Stimulated activated effector memory CD8-positive, alpha-beta T cell treated with anti-CD3 and anti-CD28 coated beads, Interleukin-12 subunit alpha, Interleukin-12 subunit beta, amount 100 ng/mL, for 72 hours (primary cell): ENCODE data around the gene DAB2IP.
A peak's percentile ranks its signal among the peaks of the same experiment; 100 is the strongest.

Source experiments
- ATAC-seq: fragments of 150-1000 bp; cut with Tn5 transposase; 2 replicates; pipeline ENCODE4 v1.10.0; 2021
- DNase-seq, 2 donors: peaks; one replicate each; pipeline ENCODE4 v3.0.0; 2021 to 2022; ENCODE audit warnings: low spot score in 2 of 2
- H3K27ac Mint-ChIP-seq: one replicate; pipeline ENCODE4 v1.8.0; 2022; ENCODE audit warnings: mild to moderate bottlenecking, mixed read lengths
- H3K36me3 Mint-ChIP-seq: one replicate; pipeline ENCODE4 v1.8.0; 2022; ENCODE audit warnings: mild to moderate bottlenecking, mixed read lengths
- H3K4me1 Mint-ChIP-seq: one replicate; pipeline ENCODE4 v1.8.0; 2022; ENCODE audit warnings: mixed read lengths
- H3K4me3 Mint-ChIP-seq: one replicate; pipeline ENCODE4 v1.8.0; 2022; ENCODE audit warnings: mild to moderate bottlenecking, mixed read lengths
- H3K9me3 Mint-ChIP-seq: one replicate; pipeline ENCODE4 v1.8.0; 2022; ENCODE audit warnings: mixed read lengths

DAB2IP gene

DNA sequence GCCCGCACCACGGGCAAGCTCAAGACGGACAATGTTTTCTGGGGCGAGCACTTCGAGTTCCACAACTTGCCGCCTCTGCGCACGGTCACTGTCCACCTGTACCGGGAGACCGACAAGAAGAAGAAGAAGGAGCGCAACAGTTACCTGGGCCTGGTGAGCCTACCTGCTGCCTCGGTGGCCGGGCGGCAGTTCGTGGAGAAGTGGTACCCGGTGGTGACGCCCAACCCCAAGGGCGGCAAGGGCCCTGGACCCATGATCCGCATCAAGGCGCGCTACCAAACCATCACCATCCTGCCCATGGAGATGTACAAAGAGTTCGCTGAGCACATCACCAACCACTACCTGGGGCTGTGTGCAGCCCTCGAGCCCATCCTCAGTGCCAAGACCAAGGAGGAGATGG lies 108.6 kb downstream of the DAB2IP start:
- H3K27ac Mint-ChIP-seq = no peak overlapping the region
- H3K36me3 Mint-ChIP-seq = no peaks in the 10 kb centered on the region
- ATAC-seq = no peak
- H3K4me1 Mint-ChIP-seq = no peaks in the 10 kb centered on the region
- no peak for DNase-seq
- no peak overlapping the region for H3K4me3 Mint-ChIP-seq
- no peaks in the 10 kb centered on the region for H3K9me3 Mint-ChIP-seq

DNA sequence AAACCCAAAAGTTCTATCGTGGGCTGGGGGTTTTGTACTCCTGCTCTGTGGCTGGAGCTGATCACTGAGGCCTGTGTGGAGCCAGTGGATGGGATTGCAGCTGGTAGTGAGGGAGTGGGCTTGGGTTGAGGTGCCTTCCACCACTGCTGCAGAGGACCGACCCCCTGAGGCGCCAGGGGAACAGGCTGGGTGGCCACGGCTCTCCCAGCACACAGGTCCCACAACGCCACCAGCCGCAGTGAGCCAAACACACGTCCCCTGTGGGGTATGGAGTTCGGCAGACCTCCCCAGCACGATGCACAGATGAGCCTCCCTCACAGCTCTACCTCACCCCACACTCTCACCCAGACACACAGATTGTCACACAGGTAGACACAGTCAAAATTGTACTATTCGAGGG lies 109.1 kb downstream of the DAB2IP start:
- Mint-ChIP-seq H3K36me3 (no peaks in the 10 kb centered on the region), H3K27ac (no peak overlapping the region), H3K4me1 (no peaks in the 10 kb centered on the region), H3K4me3 (no peak overlapping the region), H3K9me3 (no peaks in the 10 kb centered on the region)
- ATAC-seq = no peak
- DNase-seq = no peak

DNA sequence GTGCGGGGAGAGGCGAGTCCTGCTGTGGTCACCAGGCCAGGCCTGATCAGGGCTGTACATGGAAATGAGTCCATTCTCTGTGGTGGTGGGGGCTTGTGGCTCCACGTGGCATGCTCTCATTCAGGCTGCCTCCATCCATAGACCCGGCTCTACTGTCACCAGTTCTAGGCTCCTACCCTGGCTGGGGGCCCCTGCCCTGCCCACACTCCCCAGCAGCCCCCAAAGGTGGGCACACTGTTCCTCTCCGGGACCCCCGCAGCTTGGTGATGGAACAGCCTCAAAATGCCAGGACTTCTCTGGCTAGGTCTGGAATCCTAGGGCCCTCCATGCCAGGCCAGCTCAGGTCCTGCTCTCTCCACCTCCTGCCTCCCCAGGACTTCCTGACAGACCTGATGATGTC lies 111.7 kb downstream of the DAB2IP start:
- no peaks in the 10 kb centered on the region for H3K4me1 Mint-ChIP-seq
- H3K9me3 Mint-ChIP-seq = no peaks in the 10 kb centered on the region
- H3K27ac Mint-ChIP-seq = no peak overlapping the region
- DNase-seq (no peak), ATAC-seq (no peak)
- no peaks in the 10 kb centered on the region for H3K36me3 Mint-ChIP-seq
- no peak overlapping the region for H3K4me3 Mint-ChIP-seq

DNA sequence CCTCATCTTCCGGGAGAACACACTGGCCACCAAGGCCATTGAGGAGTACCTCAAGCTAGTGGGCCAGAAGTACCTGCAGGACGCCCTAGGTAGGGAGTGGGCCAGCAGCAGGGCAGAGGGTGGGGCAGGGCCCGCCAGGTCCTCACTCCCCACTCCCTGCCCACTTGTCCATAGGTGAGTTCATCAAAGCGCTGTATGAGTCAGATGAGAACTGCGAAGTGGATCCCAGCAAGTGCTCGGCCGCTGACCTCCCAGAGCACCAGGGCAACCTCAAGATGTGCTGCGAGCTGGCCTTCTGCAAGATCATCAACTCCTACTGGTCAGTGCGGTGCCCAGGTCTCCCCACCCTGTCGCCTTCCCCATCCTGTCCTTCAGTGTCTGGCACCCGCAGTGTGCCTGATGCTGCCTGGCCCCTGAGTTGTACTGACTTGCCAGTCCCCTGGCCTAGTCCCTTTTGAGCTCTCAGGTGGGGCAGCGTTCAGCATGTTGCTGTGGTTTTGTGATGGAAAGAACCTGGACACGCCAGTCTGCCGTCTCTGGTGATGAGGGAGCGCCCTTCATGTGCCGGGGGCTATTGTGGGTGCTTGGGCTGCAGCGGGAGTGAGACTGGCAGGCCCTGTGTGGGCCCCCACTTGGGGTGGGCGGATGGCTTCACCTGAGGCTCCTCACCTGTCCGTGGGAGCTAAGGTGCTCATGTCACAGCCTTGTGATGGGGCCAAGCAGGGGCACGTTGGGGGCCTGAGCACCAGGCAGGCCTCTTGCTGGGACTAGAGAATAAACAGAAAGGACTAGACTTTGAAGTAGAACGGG lies 112.3 kb downstream of the DAB2IP start:
- H3K4me3 Mint-ChIP-seq = no peak overlapping the region
- DNase-seq (no peak), ATAC-seq (no peak)
- no peaks in the 10 kb centered on the region for H3K36me3 Mint-ChIP-seq
- no peaks in the 10 kb centered on the region for H3K4me1 Mint-ChIP-seq
- no peaks in the 10 kb centered on the region for H3K9me3 Mint-ChIP-seq
- no peak overlapping the region for H3K27ac Mint-ChIP-seq

DNA sequence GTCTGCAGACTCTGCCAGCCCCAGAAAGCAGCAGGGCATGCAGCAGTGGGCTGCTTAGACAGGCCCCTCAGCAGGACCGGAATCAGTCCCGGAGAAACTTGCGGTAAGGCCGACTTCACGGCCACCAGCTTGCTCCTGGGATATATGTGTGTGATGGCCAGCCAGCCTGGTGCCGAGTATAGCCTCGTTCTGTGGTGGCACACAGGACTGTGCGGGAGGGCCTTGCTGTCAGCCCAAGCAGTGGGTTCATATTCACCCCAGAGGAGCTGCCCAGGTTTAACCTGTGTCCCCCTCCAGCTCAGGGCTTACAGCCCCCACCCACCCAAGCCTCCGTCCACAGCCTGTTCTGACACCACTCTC lies 112.9 kb downstream of the DAB2IP start:
- no peak for ATAC-seq
- H3K9me3 Mint-ChIP-seq = no peaks in the 10 kb centered on the region
- no peak overlapping the region for H3K27ac Mint-ChIP-seq

DNA sequence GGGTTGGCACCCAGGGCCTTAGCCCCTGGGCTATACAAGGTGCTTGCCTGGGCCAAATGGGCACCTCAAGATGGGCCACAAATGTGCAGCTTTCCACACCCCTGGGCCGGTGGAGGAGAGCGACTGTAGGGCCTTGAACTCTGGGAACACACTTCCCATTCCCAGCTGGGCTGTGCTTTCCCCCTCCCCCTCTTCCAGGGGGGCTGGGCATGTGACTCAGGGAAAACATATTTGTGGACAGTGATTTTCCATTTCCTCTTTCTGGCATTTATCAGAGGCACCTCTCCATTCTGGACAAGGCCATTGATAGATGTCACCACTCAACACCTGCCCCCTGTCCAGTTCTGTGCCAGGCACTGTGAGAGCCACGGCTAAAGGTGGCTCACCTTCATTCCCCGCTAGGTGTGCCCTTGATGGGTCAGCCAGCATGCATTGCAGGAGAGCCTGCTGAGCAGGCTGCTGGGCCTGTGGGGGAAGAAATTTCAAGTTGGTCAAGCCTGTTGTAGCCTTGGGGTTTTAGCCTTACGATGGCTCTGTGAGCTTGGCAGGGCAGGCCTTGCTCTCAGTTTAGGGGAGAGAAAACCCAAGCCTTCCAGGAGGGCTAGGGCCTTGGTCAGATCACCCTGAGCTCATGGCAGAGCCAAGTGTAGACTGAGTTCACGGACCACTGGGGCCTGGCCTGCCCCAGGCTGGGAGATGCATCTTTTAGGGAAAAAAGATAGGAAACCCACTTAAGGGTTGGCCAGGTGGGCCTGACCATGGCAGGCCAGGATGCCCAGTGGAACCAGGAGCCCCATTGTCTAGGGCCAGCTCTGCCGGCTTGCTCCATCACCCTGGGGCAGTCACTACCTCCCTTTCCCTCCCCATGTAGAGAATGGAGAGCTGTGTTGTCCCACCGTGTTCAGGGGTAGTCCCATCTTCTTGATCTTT lies 113.9 kb downstream of the DAB2IP start:
- H3K27ac Mint-ChIP-seq = no peak overlapping the region
- H3K4me3 Mint-ChIP-seq = no peak overlapping the region
- no peaks in the 10 kb centered on the region for H3K4me1 Mint-ChIP-seq
- no peaks in the 10 kb centered on the region for H3K36me3 Mint-ChIP-seq
- no peaks in the 10 kb centered on the region for H3K9me3 Mint-ChIP-seq
- no peak for ATAC-seq
- DNase-seq = no peak

More for the DNA sequence above, 112.9 kb downstream of the DAB2IP start:
- no peaks in the 10 kb centered on the region for H3K4me1 Mint-ChIP-seq
- DNase-seq = no peak
- H3K4me3 Mint-ChIP-seq = no peak overlapping the region
- no peaks in the 10 kb centered on the region for H3K36me3 Mint-ChIP-seq

DNA sequence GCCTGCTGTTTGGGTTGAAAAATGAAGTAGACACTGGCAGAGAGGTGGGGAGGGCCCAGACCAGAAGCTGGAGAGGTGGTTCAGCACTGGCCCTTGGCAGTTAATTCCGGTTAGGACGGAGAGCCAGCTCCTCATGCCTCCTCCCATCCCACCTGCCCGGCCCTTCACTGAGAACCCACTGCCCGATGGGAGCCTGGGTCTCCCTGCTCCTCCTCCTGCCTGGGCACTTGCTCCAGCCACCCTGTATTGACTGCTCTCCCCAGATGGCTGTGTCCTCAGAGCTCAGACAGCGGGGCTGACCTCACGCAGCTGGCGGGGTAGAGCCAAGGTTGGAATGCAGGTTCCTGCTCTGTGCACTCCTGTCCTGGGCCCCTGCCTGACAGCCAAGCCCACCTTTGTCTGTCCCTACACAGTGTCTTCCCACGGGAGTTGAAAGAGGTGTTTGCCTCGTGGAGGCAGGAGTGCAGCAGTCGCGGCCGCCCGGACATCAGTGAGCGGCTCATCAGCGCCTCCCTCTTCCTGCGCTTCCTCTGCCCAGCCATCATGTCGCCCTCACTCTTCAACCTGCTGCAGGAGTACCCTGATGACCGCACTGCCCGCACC lies 114.7 kb downstream of the DAB2IP start:
- DNase-seq (no peak), ATAC-seq (no peak)
- Mint-ChIP-seq H3K36me3 (no peaks in the 10 kb centered on the region), H3K27ac (peak overlapping the region; percentile 12), H3K4me3 (no peak overlapping the region), H3K9me3 (no peaks in the 10 kb centered on the region), H3K4me1 (no peaks in the 10 kb centered on the region)

DNA sequence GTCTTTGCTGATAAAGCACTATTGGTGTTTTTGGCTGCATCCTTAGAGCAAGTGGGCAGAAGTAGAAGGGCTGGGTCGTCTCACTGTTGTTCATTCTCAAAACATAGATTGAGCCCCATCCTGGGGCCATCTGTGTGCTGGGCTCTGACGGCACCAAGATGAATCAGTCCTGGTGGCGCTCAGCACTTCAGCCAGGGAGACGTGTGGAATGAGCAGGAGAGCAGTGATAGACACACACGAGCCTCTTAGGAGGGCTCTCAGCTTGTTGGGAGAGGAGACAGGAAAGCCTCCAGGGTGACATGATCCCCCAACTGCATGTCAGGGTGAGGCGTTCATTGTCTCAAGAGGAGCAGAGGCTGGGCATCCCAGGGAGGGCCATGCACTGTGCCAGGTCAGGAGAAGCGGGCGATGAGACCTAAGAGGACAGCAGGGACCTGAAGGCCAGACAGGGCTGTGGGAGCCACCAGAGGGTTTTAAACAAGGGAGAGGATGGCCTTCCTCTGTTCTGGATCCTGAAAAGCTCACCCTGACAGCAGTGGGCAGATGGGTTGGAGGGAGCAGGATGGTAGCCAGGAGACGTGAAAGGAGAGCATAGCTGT lies 115.8 kb downstream of the DAB2IP start:
- DNase-seq (no peak), ATAC-seq (no peak)
- Mint-ChIP-seq H3K36me3 (no peaks in the 10 kb centered on the region), H3K4me3 (no peak overlapping the region), H3K4me1 (no peaks in the 10 kb centered on the region), H3K27ac (peak overlapping the region; percentile 12), H3K9me3 (no peaks in the 10 kb centered on the region)

DNA sequence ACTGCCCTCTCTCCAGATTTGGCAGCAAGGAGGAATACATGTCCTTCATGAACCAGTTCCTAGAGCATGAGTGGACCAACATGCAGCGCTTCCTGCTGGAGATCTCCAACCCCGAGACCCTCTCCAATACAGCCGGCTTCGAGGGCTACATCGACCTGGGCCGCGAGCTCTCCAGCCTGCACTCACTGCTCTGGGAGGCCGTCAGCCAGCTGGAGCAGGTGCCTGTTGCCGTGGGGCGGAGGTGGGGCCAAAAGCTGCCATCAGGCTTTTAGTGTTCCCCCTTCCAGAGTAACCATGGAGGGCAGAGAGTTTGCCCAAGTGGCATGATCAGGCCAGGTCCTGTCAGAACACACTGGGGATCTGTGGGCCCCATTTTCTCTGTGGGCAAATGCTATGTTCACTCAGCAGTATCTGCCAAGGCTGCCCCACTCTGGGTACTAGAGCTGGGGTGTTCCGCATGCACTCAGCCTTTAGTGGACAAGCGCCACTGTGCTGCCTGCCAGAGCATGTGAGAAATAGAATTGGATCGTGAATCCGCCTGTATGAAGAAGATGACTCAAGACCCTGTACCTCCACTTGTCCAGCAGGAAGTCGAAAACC lies 117.1 kb downstream of the DAB2IP start:
- H3K36me3 Mint-ChIP-seq = no peaks in the 10 kb centered on the region
- no peak overlapping the region for H3K4me3 Mint-ChIP-seq
- no peak for DNase-seq
- no peak overlapping the region for H3K27ac Mint-ChIP-seq
- no peaks in the 10 kb centered on the region for H3K4me1 Mint-ChIP-seq
- ATAC-seq = no peak
- no peaks in the 10 kb centered on the region for H3K9me3 Mint-ChIP-seq

DNA sequence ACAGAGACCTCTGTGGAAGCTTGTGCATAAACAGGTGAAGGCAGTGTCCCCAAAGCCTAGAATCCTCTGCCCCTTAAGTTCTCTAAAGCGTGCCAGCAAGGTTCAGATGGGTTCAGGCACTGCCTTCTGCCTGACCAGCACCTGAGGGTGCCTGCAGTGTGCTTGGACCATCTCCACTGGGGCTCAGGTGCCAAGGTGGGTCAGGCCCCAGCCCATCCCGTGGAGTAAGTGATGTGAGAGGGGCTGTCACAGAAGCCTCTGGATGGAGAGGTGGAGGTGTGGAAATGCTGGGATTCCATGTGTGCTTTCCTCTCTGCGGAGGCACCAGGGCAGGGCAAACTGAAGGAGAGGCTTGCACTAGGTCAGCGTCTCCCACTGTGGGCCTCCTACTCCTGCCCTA lies 118.5 kb downstream of the DAB2IP start:
- DNase-seq (no peak), ATAC-seq (no peak)
- no peaks in the 10 kb centered on the region for H3K4me1 Mint-ChIP-seq
- H3K36me3 Mint-ChIP-seq = no peaks in the 10 kb centered on the region
- H3K27ac Mint-ChIP-seq = no peak overlapping the region
- H3K4me3 Mint-ChIP-seq = no peak overlapping the region
- no peaks in the 10 kb centered on the region for H3K9me3 Mint-ChIP-seq

DNA sequence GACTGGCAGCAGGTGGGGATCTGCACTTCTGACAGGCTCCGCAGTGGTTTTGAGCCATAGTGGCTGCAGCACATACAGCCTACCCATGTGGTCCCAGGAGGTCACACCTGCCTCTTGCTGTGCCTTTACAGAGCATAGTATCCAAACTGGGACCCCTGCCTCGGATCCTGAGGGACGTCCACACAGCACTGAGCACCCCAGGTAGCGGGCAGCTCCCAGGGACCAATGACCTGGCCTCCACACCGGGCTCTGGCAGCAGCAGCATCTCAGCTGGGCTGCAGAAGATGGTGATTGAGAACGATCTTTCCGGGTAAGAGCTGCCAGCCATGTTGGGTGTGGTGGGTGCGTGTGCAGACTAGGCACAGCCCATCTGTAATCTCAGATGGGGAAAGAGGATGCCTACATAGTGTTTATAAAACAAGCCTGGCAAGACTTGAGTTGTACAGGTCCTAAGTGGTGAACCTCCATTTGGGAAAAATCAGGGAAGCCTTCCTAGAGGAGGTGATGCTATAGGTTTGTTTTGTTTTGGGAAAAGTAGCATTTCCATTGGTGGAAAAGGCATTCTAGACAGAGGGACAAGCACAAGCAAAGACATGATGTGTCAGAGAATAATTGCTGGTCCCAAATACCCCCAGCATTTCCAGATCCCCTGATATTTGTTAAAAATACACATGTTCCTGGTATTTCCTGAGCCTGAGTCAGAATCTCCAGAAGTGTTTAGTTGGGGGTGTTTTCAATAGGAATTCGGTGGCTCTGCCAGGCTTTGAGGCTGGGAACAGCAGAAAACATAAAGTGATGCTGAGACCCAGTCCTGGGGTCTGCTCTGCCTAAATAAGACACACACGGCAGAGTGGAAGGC lies 119.2 kb downstream of the DAB2IP start:
- no peaks in the 10 kb centered on the region for H3K9me3 Mint-ChIP-seq

DNA sequence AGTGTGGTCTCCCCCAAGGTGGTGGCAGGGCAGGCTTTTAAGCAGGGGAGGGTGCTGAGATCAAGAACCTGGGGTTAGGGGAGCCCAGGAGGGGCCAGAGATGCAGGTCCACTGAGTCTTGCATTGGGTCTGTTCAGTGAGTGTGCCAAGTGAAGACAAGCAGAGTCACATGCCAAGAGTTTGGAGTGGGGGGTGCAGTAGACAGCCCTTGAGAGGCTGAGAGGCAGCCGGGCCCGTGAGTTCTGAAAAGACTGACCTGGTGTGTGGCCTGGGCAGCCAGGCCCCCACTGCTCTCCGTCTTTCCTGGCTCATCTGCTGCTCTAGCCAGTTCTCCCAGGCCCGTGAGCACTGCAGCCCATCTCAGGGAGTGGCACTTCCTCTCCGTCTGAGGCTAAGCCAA lies 120.0 kb downstream of the DAB2IP start:
- H3K4me3 Mint-ChIP-seq = no peak overlapping the region
- H3K4me1 Mint-ChIP-seq = no peaks in the 10 kb centered on the region
- no peak overlapping the region for H3K27ac Mint-ChIP-seq
- ATAC-seq (no peak), DNase-seq (no peak)
- H3K9me3 Mint-ChIP-seq = no peaks in the 10 kb centered on the region
- no peaks in the 10 kb centered on the region for H3K36me3 Mint-ChIP-seq

More for the DNA sequence above, 119.2 kb downstream of the DAB2IP start:
- no peak overlapping the region for H3K4me3 Mint-ChIP-seq
- no peaks in the 10 kb centered on the region for H3K36me3 Mint-ChIP-seq
- ATAC-seq (no peak), DNase-seq (no peak)
- H3K27ac Mint-ChIP-seq = no peak overlapping the region
- H3K4me1 Mint-ChIP-seq = no peaks in the 10 kb centered on the region

DNA sequence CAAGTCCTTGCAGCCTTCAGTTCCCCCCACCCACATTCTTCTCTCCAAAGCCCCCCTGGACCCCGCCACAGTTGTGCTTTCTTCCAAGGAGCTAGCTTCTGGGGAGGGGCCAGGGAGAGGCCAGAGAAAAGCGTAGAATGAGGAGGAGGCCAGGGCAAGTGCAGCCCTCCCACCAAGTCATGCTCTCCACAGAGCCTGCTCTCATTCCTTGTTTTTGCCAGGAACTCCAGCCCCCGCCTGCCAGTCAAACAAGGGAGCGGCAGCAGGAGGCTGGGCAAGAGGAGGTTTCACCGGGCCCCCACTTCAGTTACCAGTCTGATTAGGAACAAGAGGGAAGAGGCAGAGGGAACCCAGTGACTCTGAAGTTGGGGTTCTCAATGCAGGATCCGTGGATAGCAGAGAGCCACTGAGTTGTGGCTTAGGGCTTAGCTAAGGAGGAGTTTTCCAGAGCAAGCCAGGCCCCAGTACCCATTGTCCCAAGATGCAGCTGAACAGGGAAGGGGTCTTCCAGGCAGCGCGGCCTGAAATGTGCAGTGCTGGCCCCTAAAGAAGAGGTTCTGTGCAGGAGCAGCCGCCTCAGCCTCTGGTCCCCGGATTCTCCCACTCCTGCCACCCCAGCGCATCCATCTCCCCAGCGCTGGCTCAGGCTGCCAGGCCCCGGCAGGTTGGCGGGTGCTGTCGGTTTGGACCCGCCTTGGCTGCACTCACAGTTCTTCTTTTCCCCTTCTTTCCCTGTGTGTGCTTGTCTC lies 120.6 kb downstream of the DAB2IP start:
- Mint-ChIP-seq H3K36me3 (no peaks in the 10 kb centered on the region), H3K27ac (no peak overlapping the region), H3K4me3 (no peak overlapping the region), H3K4me1 (no peaks in the 10 kb centered on the region), H3K9me3 (no peaks in the 10 kb centered on the region)
- no peak for DNase-seq
- ATAC-seq = no peak
